Left ventricle myocardium superior (tissue), 1 donor: ENCODE results near the gene LIMK2. TPM values are rescaled to one million over a fixed set of nuclear protein-coding genes. Genes with fewer than 3 reads are reported as not detected.
A peak's percentile ranks its signal among the peaks of the same experiment; 100 is the strongest.

Experiments
- ATAC-seq: fragments of 200-7000 bp; cut with Tn5 transposase; one replicate; pipeline ENCODE4 v1.9.1; 2020; ENCODE audit warnings: mild to moderate bottlenecking, moderate library complexity
- DNase-seq: peaks from one replicate; pipeline ENCODE4 v3.0.0-alpha.2; 2020
- intact Hi-C: fragments of 100-400 bp; cut with micrococcal nuclease; formaldehyde crosslinking; loops from one replicate; pipeline ENCODE4 v1.11.0; 2022
- total RNA-seq: library from RNA; stranded (reverse); fragmentation: NEBNext Ultra II Directional; extraction: Animal tissue kit (Norgen Biotek cat#: 25700); gene quantifications from one replicate; pipeline ENCODE4 v1.2.1, GENCODE V29; 2021
- donor health status: DM: no; HTN: yes; CAD: no; lungs with severe emphysema.

Gene LIMK2
- total RNA-seq, 1 donor from 2014 or later: 8.6 TPM

DNA sequence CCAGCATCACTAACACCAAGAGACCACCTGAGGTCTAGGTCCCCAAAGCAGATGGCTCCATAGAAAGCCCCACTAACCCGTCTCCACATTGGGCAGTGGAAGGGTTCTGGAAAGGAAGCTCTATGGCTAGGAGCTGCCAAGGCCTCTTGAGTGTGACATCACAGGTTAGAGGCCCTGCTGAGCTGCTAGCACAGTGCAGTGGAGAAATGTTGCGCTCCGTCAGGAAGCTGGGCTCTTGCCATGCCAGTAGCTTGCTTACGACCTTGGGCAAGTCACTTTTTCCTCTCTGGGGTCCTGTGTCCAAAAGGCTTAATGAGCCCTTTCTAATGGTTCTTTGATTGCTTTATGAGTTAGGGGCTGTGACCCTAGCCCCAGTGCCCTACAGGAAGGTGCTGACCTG, 69.6 kb downstream of the LIMK2 start:
- ATAC-seq (peak; percentile 51), DNase-seq (peak; percentile 37)
- intact Hi-C loops: no loop called here

DNA sequence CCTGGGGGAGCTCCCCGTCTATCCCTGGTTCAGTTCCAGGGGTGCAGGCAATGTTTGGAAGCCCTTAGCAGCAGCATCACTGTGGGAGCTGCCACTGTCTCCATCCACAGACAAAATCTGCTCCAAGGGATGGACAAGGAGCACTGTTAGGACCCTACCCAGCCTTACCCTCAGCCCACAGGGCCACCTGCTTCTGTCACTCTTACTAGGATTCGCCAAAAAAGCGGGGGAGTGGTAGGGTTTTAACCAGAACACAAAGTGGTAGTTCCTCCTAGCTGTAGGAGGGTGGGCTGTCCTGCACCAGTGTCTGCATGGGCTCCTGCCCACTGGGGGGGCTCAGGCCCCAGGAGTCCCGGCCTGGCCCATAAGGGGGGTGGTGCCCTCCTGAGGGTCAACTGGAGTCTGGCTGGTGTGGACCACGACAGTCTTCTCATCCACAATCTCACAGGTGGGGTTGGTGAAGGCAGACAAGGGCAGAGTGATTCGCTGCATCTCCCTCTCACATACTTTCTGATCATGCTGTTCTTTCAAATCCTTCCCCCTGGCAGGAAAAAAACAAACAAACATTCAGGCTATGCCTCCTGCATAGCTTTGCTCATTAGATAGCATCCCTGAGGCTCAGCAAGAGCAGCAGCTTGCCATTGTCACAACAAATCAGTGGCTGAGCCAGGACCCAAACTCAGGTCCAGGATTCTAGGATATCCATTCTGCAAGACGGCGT, 70.8 kb downstream of the LIMK2 start:
- DNase-seq (no peak), ATAC-seq (no peak)
- intact Hi-C loops: no loop called here

DNA sequence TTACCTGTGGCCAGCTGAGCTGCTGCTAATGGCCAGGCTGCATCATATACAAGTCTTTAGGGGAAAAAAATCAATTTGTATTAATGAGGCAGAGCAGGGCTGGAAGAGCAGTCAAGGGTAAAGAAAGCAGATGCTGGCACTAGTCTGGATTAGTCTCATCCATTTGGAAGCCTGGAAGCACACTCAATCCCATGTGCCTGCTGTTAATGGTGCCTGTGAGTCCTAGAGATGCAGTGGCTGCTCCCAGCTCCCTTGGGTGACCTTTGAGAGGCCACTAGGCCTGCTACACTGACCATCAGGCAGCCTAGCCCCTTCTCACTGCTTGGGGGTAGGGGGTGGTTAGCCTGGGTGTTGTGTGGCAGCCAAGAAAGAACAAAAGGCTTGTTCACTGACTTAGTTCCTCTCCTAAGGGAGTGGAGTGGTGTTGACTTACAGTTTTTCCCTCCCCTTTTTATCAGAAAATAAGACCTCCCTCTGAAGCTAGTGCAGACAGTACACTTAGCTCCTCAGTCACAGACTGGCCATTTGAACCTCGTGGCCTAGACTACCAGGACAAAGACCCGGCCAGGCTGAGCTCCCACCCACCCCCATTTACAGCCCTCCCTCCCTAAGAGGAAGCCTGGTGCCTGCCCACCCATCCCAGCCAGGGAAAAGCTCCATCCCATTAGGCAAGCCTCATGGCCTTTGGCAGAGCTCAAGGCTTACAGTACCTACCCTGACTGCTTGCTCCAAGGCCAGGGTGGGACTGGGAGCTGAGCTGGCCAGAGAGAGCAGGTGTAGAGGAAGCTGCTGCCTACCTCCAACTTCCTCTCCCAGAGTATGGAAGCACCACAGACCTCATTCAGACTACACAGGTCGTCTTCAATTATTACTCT, 72.4 kb downstream of the LIMK2 start:
- intact Hi-C loops: no loop called here
- DNase-seq (no peak), ATAC-seq (no peak)

GRCh38 chr22:31286360-31287255, 74.5 kb downstream of the LIMK2 start:
- ATAC-seq (no peak), DNase-seq (no peak)
- intact Hi-C loops: no loop called here

- no peak for DNase-seq
- intact Hi-C loops: no loop called here
- ATAC-seq: no peak
These were observed 75.9 kb downstream of the LIMK2 start for GRCh38 chr22:31287818-31288495.

DNA sequence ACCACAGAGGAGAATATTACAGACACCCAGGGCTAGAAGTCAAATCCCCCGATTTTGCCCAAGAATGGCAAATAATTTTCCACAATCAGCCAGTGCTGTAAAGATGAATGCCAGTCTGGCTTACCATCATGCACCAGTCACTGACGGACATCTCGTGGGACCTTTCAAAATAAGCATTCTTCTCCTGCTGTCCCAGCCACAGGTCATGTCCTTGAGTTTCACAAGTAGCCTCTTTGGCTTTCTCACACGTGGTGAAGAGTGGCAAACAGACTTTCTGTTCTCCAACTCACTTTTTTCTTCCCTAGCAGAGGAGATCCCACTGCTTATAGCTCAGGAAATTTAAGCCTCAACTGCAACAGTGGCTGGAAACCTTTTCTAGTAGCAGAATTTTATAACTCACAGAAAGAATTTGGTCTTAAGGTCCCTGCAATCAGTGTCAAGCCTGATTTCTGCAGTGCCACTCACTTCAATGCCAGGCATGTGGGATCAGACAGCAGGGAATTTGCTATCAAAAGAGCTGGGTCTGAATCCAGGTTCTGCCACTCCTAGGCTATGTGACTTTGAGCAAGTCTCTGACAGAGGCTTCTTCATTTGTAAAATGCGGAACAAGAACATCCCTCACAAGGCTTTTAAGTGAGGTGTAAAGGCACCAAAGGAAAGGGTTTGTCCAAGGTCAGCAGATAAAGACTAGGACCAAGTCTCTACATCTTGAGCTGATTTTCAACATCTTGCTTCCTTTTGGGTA, 76.6 kb downstream of the LIMK2 start:
- DNase-seq (no peak), ATAC-seq (no peak)
- intact Hi-C loops: no loop called here

GRCh38 chr22:31289344-31289743, 77.2 kb downstream of the LIMK2 start:
- intact Hi-C loops: no loop called here
- DNase-seq: no peak
- no peak for ATAC-seq

DNA sequence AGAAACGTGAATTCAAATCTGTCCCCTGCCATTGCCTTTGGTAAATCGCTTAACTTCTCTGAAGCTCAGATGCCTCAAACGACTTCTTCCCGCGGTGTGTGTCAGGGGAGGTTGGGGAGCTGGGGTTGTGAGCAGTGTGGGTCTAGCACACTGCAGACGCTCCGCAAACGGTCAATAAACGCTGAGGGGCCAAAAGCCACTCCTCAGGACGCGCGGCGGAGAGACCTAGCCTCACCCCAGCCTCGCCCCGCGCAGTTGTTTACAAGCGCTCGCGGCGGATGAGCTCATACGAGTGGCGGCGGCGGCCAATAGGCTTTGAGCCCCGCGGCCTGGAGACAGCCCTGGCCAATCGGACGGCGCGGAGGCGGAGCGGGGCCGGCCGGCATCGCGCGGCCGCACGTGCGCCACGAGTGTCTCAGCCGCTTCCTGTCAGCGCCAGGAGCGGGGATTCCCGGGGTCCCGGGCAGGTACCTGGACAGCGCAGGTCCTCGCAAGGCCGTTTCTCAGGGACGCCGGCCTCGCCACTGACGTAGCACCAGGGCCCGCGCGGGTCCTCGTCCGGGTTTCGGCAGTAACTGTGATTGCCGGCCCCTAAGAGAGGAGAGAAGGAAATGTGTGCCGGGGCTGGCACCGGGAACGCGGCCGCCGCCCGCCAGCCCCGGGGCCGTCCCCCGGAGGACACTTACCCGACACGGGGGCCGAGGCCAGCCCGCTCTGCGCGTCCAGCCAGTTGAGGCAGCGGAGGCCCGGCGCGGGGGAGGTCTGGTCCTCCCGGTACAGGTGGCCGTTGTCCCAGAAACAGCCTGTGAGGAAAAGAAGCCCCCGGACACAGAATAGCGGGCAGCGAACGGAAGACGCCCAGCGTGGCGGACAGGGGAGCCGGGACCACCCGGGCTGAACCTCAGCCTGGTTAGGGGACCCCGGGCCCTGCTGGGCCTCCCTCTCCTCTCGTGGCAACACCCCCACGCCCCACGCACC, 78.7 kb downstream of the LIMK2 start:
- ATAC-seq (peak; percentile 90), DNase-seq (peak; percentile 98)
- intact Hi-C loops: no loop called here

- DNase-seq: no peak
- intact Hi-C loops: no loop called here
- ATAC-seq: peak; percentile 6
These were observed 79.6 kb downstream of the LIMK2 start for GRCh38 chr22:31291481-31292235.

- intact Hi-C loops: no loop called here
- ATAC-seq: peak; percentile 73
- DNase-seq: peak; percentile 92
These were observed 80.3 kb downstream of the LIMK2 start, which contains the start of gene PIK3IP1 for GRCh38 chr22:31292236-31292989. Gene PIK3IP1, minus strand, starts transcription at chr22:31292488. Its CDS starts 144 bp downstream, at chr22:31292344.

DNA sequence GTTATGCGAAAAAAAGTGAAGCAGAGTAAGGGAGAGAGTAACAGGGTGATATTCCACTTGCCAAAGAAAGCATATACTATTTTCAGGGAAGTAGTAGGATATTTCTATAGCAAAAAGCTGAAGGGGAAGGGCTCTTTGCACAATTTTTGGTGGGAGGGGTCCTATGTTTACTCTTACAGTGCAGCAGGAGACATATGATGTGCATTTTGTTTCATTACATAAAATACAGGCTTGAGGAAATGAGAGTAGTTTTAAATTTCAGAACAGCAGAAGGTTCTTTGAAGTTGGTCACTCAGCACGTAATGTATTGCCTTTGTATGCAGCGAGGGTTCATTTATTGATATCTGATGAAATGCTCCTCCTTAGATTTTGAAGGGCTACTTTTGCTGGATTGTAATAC, 83.3 kb downstream of the LIMK2 start:
- intact Hi-C loops: no loop called here
- ATAC-seq: no peak
- no peak for DNase-seq

GRCh38 chr22:31295831-31296657, 83.9 kb downstream of the LIMK2 start:
- intact Hi-C loops: no loop called here

GRCh38 chr22:31300896-31301295, 88.8 kb downstream of the LIMK2 start:
- no peak for ATAC-seq
- intact Hi-C loops: no loop called here
- no peak for DNase-seq

More at GRCh38 chr22:31295831-31296657, 83.9 kb downstream of the LIMK2 start:
- DNase-seq: no peak
- ATAC-seq: no peak

DNA sequence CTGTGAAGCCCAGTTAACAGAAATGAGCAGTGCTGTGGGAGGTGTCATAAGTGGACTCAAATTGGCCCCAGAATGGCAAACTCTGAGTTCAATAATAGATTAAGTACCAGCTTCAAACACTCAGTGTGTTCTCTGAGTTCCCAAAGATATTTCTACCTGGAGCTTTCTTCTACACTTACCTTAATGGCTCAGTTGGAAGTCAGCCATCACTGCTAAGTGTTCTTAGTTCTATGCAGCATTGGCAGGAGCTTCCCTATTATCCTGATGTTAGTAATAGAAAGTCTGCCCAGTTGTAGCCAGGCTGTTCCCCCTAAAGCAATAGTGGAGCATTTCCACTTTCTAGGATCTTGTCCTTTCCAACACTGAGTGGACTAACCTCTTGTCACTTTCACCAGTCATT, 89.9 kb downstream of the LIMK2 start:
- ATAC-seq (no peak), DNase-seq (no peak)
- intact Hi-C loops: no loop called here

GRCh38 chr22:31302537-31302936, 90.4 kb downstream of the LIMK2 start:
- DNase-seq (no peak), ATAC-seq (no peak)
- intact Hi-C loops: no loop called here
